ENCODE results near the gene ZFYVE28. TPM values are rescaled to one million over a fixed set of nuclear protein-coding genes. Genes with fewer than 3 reads are reported as not detected.
A peak's percentile ranks its signal among the peaks of the same experiment; 100 is the strongest.
"Not testable (repeated sequence)": the region's sequence is repeated elsewhere in the genome, so short reads cannot be mapped to it uniquely, and the experiment has no call there.

ZFYVE28 gene
- total RNA-seq, 3 donors from 2014 or later: 32.4 to 56.4 (median 42.9) TPM

GRCh38 chr4:2222838-2223237, 195.6 kb downstream of the ZFYVE28 start:
- H3K36me3 ChIP-seq (ENCODE audit: low read depth): no peaks in the 10 kb centered on the region
- H3K9me3 ChIP-seq: no peaks in the 10 kb centered on the region
- H3K4me1 ChIP-seq (ENCODE audit: low read depth): no peaks in the 10 kb centered on the region
- DNase-seq: no peak
- TF ChIP-seq CTCF (IDR thresholded peaks at IDR 0.05): no peak
- ATAC-seq: no peak
- H3K4me3 ChIP-seq: no peak overlapping the region
- intact Hi-C loops (cut with DNase I, micrococcal nuclease): loop anchor here (5.0 to 10.0 kb wide), 2 partner anchors 219 to 232 kb away; no protein-coding TSS in a partner anchor

GRCh38 chr4:2221378-2221777, 197.1 kb downstream of the ZFYVE28 start:
- not testable (repeated sequence) for DNase-seq; ATAC-seq; H3K4me1 ChIP-seq (ENCODE audit: low read depth); H3K36me3 ChIP-seq (ENCODE audit: low read depth); H3K9me3 ChIP-seq; H3K4me3 ChIP-seq
- intact Hi-C loops (cut with DNase I, micrococcal nuclease): loop anchor here (5.0 to 10.0 kb wide), 2 partner anchors 221 to 233 kb away; no protein-coding TSS in a partner anchor

- peak in 2 of 3 donors; percentile 81 to 90 for DNase-seq
- Histone ChIP-seq H3K4me3 (no peak overlapping the region), H3K36me3 (ENCODE audit: low read depth) (no peaks in the 10 kb centered on the region), H3K4me1 (ENCODE audit: low read depth) (no peaks in the 10 kb centered on the region), H3K9me3 (no peaks in the 10 kb centered on the region)
- peak; percentile 78 for TF ChIP-seq CTCF (IDR thresholded peaks at IDR 0.05)
- intact Hi-C loops (cut with DNase I, micrococcal nuclease): loop anchor here (5.0 to 10.0 kb wide), 2 partner anchors 222 to 235 kb away; no protein-coding TSS in a partner anchor
- ATAC-seq: peak; percentile 95
Observed at GRCh38 chr4:2220016-2220630, 198.3 kb downstream of the ZFYVE28 start.

Other genes with a start within 250 kb of the ZFYVE28 start
- 10 to 100 TPM in 2 of 3 donors, 1 to 10 TPM in 1; 9.9 to 13.7 (median 11.4) TPM for gene HAUS3, start 176.5 kb downstream of the ZFYVE28 start, total RNA-seq
- gene POLN, start 176.5 kb downstream of the ZFYVE28 start, total RNA-seq: 1 to 10 TPM; 1.4 to 4.6 (median 1.4) TPM
- gene MXD4, start 156.5 kb downstream of the ZFYVE28 start, total RNA-seq: 10 to 100 TPM; 46.6 to 59.6 (median 52.6) TPM
- 1 to 10 TPM; 1.2 to 1.3 (median 1.2) TPM for gene CFAP99, start 310 bp upstream of the ZFYVE28 start, total RNA-seq
- gene RNF4, start 50.5 kb upstream of the ZFYVE28 start, total RNA-seq: 10 to 100 TPM; 48.0 to 55.1 (median 51.9) TPM
- 10 to 100 TPM; 26.7 to 35.2 (median 28.6) TPM for gene FAM193A, start 118.0 kb upstream of the ZFYVE28 start, total RNA-seq

Measured in mucosa of descending colon (tissue), 3 donors.